Activated B cell treated with CpG ODN at 0.5 μM for 24 hours (primary cell): Measurements from ENCODE around the gene CDC42. TPM values are rescaled to one million over a fixed set of nuclear protein-coding genes. Genes with fewer than 3 reads are reported as not detected.

Experiments
- ATAC-seq: fragments of 200-7000 bp; cut with Tn5 transposase; one replicate; pipeline ENCODE4 v1.10.0; 2021; ENCODE audit warnings: low read depth, mild to moderate bottlenecking, moderate library complexity
- CTCF ChIA-PET: fragments of 350-600 bp; sonication (Branson Sonifier 250); formaldehyde crosslinking; loops from one replicate; lab custom pipeline; 2021; ENCODE audit warnings: antibody characterized with exemption; lab: Charles Lee
- POLR2A ChIA-PET: fragments of 350-600 bp; sonication (Branson Sonifier 250); formaldehyde crosslinking; loops from one replicate; lab custom pipeline; 2021; ENCODE audit warnings: antibody characterized with exemption; lab: Charles Lee
- DNase-seq: peaks from one replicate; pipeline ENCODE4 v3.0.0; 2022
- H3K27ac Mint-ChIP-seq: one replicate; pipeline ENCODE4 v1.8.0; 2020; ENCODE audit warnings: mixed read lengths
- H3K27me3 Mint-ChIP-seq: one replicate; pipeline ENCODE4 v1.8.0; 2021; ENCODE audit warnings: mixed read lengths
- H3K36me3 Mint-ChIP-seq: one replicate; pipeline ENCODE4 v1.8.0; 2021; ENCODE audit warnings: low read depth, mixed read lengths
- H3K4me1 Mint-ChIP-seq: one replicate; pipeline ENCODE4 v1.8.0; 2021; ENCODE audit warnings: mixed read lengths
- H3K4me3 Mint-ChIP-seq: one replicate; pipeline ENCODE4 v1.8.0; 2020; ENCODE audit warnings: mild to moderate bottlenecking, mixed read lengths
- H3K9me3 Mint-ChIP-seq: one replicate; pipeline ENCODE4 v1.8.0; 2020; ENCODE audit warnings: mixed read lengths
- CTCF ChIP-seq: fragments of 200-600 bp; IDR thresholded peaks from one replicate; pipeline ENCODE4 v1.8.0; 2022; ENCODE audit warnings: antibody characterized with exemption, mild to moderate bottlenecking
- intact Hi-C: fragments of 100-400 bp; cut with micrococcal nuclease; formaldehyde crosslinking; loops from one replicate; pipeline ENCODE4 v1.15.1; 2024
- total RNA-seq: library from RNA; stranded (reverse); gene quantifications from 2 replicates; pipeline ENCODE4 v1.2.3, GENCODE V29; 2022

CDC42 gene
- total RNA-seq, 1 donor from 2014 or later, result 310 TPM

GRCh38 chr1:22131875-22132486 lies 79.5 kb downstream of the CDC42 start:
- DNase-seq (peak; percentile 66), ATAC-seq (peak; percentile 64)
- H3K4me3 Mint-ChIP-seq, result no peak overlapping the region
- TF ChIP-seq CTCF, result peak; percentile 73
- ChIA-PET CTCF (interaction anchor here (0.6 to 2.9 kb wide), 10 partner anchors 8 to 510 kb away, joined by 3 to 14 read pairs (median 3); no protein-coding TSS in a partner anchor), POLR2A (no interaction called here)
- no peaks in the 10 kb centered on the region for H3K9me3 Mint-ChIP-seq
- no peaks in the 10 kb centered on the region for H3K27me3 Mint-ChIP-seq
- H3K36me3 Mint-ChIP-seq, result no peaks in the 10 kb centered on the region
- H3K4me1 Mint-ChIP-seq, result no peaks in the 10 kb centered on the region
- intact Hi-C loops, result loop anchor here (1.0 kb wide), 3 partner anchors 144 to 284 kb away; no protein-coding TSS in a partner anchor
- no peak overlapping the region for H3K27ac Mint-ChIP-seq

- no peaks in the 10 kb centered on the region for H3K9me3 Mint-ChIP-seq
- DNase-seq (no peak), ATAC-seq (no peak)
- intact Hi-C loops, result loop anchor here (1.0 kb wide), 3 partner anchors 144 to 284 kb away; no protein-coding TSS in a partner anchor
- H3K4me3 Mint-ChIP-seq, result no peak overlapping the region
- ChIA-PET POLR2A (no interaction called here), CTCF (interaction anchor here (0.6 to 2.9 kb wide), 4 partner anchors 9 to 509 kb away, joined by 3 to 14 read pairs (median 3); no protein-coding TSS in a partner anchor)
- H3K36me3 Mint-ChIP-seq, result no peaks in the 10 kb centered on the region
- H3K27me3 Mint-ChIP-seq, result no peaks in the 10 kb centered on the region
- H3K4me1 Mint-ChIP-seq, result peaks cover 3% of the 10 kb centered on the region
- TF ChIP-seq CTCF, result no peak
- no peak overlapping the region for H3K27ac Mint-ChIP-seq
Observed at GRCh38 chr1:22132517-22133235, 80.2 kb downstream of the CDC42 start.

GRCh38 chr1:22133247-22133930 lies 80.9 kb downstream of the CDC42 start:
- Mint-ChIP-seq H3K9me3 (no peaks in the 10 kb centered on the region), H3K36me3 (no peaks in the 10 kb centered on the region), H3K4me1 (peaks cover 11% of the 10 kb centered on the region), H3K27ac (no peak overlapping the region), H3K4me3 (no peak overlapping the region), H3K27me3 (no peaks in the 10 kb centered on the region)
- CTCF ChIA-PET, result interaction anchor here (1.3 to 2.9 kb wide), 2 partner anchors 9 to 283 kb away, joined by 3 to 14 read pairs; no protein-coding TSS in a partner anchor
- POLR2A ChIA-PET, result interaction anchor here (0.6 kb wide), 1 partner anchor 49 kb away, joined by 8 read pairs; no protein-coding TSS in a partner anchor
- intact Hi-C loops, result no loop called here
- ATAC-seq (no peak), DNase-seq (no peak)
- no peak for TF ChIP-seq CTCF

- Mint-ChIP-seq H3K4me3 (no peak overlapping the region), H3K4me1 (peaks cover 12% of the 10 kb centered on the region), H3K27ac (no peak overlapping the region), H3K27me3 (no peaks in the 10 kb centered on the region), H3K9me3 (no peaks in the 10 kb centered on the region), H3K36me3 (no peaks in the 10 kb centered on the region)
- TF ChIP-seq CTCF, result no peak
- no peak for DNase-seq
- intact Hi-C loops, result no loop called here
- ChIA-PET CTCF (interaction anchor here (1.6 kb wide), 1 partner anchor 282 kb away, joined by 5 read pairs; no protein-coding TSS in a partner anchor), POLR2A (interaction anchor here (0.6 kb wide), 1 partner anchor 48 kb away, joined by 8 read pairs; no protein-coding TSS in a partner anchor)
- ATAC-seq, result no peak
Observed at GRCh38 chr1:22133931-22134324, 81.4 kb downstream of the CDC42 start.
